Stimulated activated naive B cell treated with anti-CD40 and anti-IgM and Interleukin-4, amounts not matched to agents 10 μg/mL and 1 μg/mL and 100 μg/mL, for 72 hours (primary cell): Measurements from ENCODE around the gene CITED4.
"Not testable (repeated sequence)": the region's sequence is repeated elsewhere in the genome, so short reads cannot be mapped to it uniquely, and the experiment has no call there.

Source experiments
- ATAC-seq, 2 donors: fragments of 150-1000 bp; cut with Tn5 transposase; replicated peaks; 2 replicates each; pipeline ENCODE4 v1.10.0; 2021; ENCODE audit warnings: moderate library complexity in 1 of 2
- DNase-seq: peaks from one replicate; pipeline ENCODE4 v3.0.0; 2021
- H3K27ac Mint-ChIP-seq: one replicate; pipeline ENCODE4 v1.8.0; 2022; ENCODE audit warnings: mild to moderate bottlenecking, mixed read lengths
- H3K27me3 Mint-ChIP-seq, 2 donors: one replicate each; pipeline ENCODE4 v1.8.0; 2022; ENCODE audit warnings: mixed read lengths in 2 of 2
- H3K36me3 Mint-ChIP-seq, 2 donors: one replicate each; pipeline ENCODE4 v1.8.0; 2022; ENCODE audit warnings: mixed read lengths in 2 of 2, mild to moderate bottlenecking in 1 of 2
- H3K4me1 Mint-ChIP-seq, 2 donors: one replicate each; pipeline ENCODE4 v1.8.0; 2022; ENCODE audit warnings: mixed read lengths in 2 of 2, mild to moderate bottlenecking in 1 of 2
- H3K4me3 Mint-ChIP-seq, 2 donors: one replicate each; pipeline ENCODE4 v1.8.0; 2022; ENCODE audit warnings: mild to moderate bottlenecking in 2 of 2, mixed read lengths in 2 of 2, moderate library complexity in 1 of 2
- H3K9me3 Mint-ChIP-seq, 2 donors: one replicate each; pipeline ENCODE4 v1.8.0; 2022; ENCODE audit warnings: mixed read lengths in 2 of 2, mild to moderate bottlenecking in 1 of 2

CITED4 gene

GRCh38 chr1:40895601-40896000 is 33.4 kb upstream of the CITED4 start:
- Mint-ChIP-seq H3K27me3 (peaks cover 0 to 5% of the 10 kb centered on the region in 2 donors), H3K9me3 (peaks cover 19 to 23% of the 10 kb centered on the region in 2 donors), H3K36me3 (peaks cover 7 to 15% of the 10 kb centered on the region in 2 donors), H3K4me3 (no peak overlapping the region), H3K4me1 (peaks cover 10 to 14% of the 10 kb centered on the region in 2 donors), H3K27ac (no peak overlapping the region)
- no peak for ATAC-seq
- no peak for DNase-seq

- DNase-seq, H3K27me3 Mint-ChIP-seq, H3K4me3 Mint-ChIP-seq, ATAC-seq, H3K27ac Mint-ChIP-seq: not testable (repeated sequence)
- Mint-ChIP-seq H3K9me3 (peaks cover 19 to 23% of the 10 kb centered on the region in 2 donors), H3K36me3 (peaks cover 7 to 15% of the 10 kb centered on the region in 2 donors), H3K4me1 (peaks cover 10 to 14% of the 10 kb centered on the region in 2 donors)
Observed at GRCh38 chr1:40894858-40895257, 32.7 kb upstream of the CITED4 start.

GRCh38 chr1:40894455-40894854 is 32.3 kb upstream of the CITED4 start:
- DNase-seq (no peak), ATAC-seq (no peak)
- H3K9me3 Mint-ChIP-seq: peaks cover 19 to 23% of the 10 kb centered on the region in 2 donors
- H3K27me3 Mint-ChIP-seq: peaks cover 0 to 5% of the 10 kb centered on the region in 2 donors
- peaks cover 7 to 15% of the 10 kb centered on the region in 2 donors for H3K36me3 Mint-ChIP-seq
- no peak overlapping the region for H3K27ac Mint-ChIP-seq
- H3K4me1 Mint-ChIP-seq: peaks cover 10 to 14% of the 10 kb centered on the region in 2 donors
- H3K4me3 Mint-ChIP-seq: no peak overlapping the region

GRCh38 chr1:40893946-40894345 is 31.8 kb upstream of the CITED4 start:
- Mint-ChIP-seq H3K27ac (peak overlapping the region; percentile 43), H3K27me3 (peaks cover 2 to 5% of the 10 kb centered on the region in 2 donors), H3K4me3 (no peak overlapping the region), H3K4me1 (peaks cover 10 to 14% of the 10 kb centered on the region in 2 donors), H3K36me3 (peaks cover 7 to 15% of the 10 kb centered on the region in 2 donors), H3K9me3 (peaks cover 19 to 23% of the 10 kb centered on the region in 2 donors)
- ATAC-seq (no peak), DNase-seq (no peak)

- H3K4me1 Mint-ChIP-seq: peaks cover 0 to under 1% of the 10 kb centered on the region in 2 donors
- DNase-seq (no peak), ATAC-seq (no peak)
- no peak overlapping the region for H3K4me3 Mint-ChIP-seq
- peaks cover 7 to 11% of the 10 kb centered on the region in 2 donors for H3K36me3 Mint-ChIP-seq
- peaks cover 19 to 23% of the 10 kb centered on the region in 2 donors for H3K9me3 Mint-ChIP-seq
- no peak overlapping the region for H3K27ac Mint-ChIP-seq
- peaks cover 13 to 14% of the 10 kb centered on the region in 2 donors for H3K27me3 Mint-ChIP-seq
Observed at GRCh38 chr1:40892354-40892753, 30.2 kb upstream of the CITED4 start.

- Mint-ChIP-seq H3K4me3 (no peak overlapping the region), H3K27me3 (peaks cover 20 to 28% of the 10 kb centered on the region in 2 donors), H3K36me3 (peaks cover 5 to 11% of the 10 kb centered on the region in 2 donors), H3K9me3 (peaks cover 19 to 23% of the 10 kb centered on the region in 2 donors), H3K4me1 (no peaks in the 10 kb centered on the region), H3K27ac (no peak overlapping the region)
- DNase-seq (no peak), ATAC-seq (no peak)
Observed at GRCh38 chr1:40890771-40891170, 28.6 kb upstream of the CITED4 start.

GRCh38 chr1:40887652-40888051 is 25.5 kb upstream of the CITED4 start:
- ATAC-seq (no peak), DNase-seq (no peak)
- H3K36me3 Mint-ChIP-seq: peaks cover 0 to 1% of the 10 kb centered on the region in 2 donors
- no peak overlapping the region for H3K4me3 Mint-ChIP-seq
- H3K9me3 Mint-ChIP-seq: peaks cover 0 to 1% of the 10 kb centered on the region in 2 donors
- no peak overlapping the region for H3K27ac Mint-ChIP-seq
- H3K27me3 Mint-ChIP-seq: peaks cover 37 to 50% of the 10 kb centered on the region in 2 donors
- peaks cover 3 to 6% of the 10 kb centered on the region in 2 donors for H3K4me1 Mint-ChIP-seq

GRCh38 chr1:40887012-40887378 is 24.8 kb upstream of the CITED4 start:
- peaks cover 40 to 56% of the 10 kb centered on the region in 2 donors for H3K27me3 Mint-ChIP-seq
- H3K4me3 Mint-ChIP-seq: no peak overlapping the region
- DNase-seq: no peak

GRCh38 chr1:40886318-40887011 is 24.3 kb upstream of the CITED4 start:
- Mint-ChIP-seq H3K4me1 (peaks cover 3 to 6% of the 10 kb centered on the region in 2 donors), H3K36me3 (peaks cover 0 to 3% of the 10 kb centered on the region in 2 donors), H3K27ac (no peak overlapping the region), H3K9me3 (peaks cover 0 to 3% of the 10 kb centered on the region in 2 donors), H3K27me3 (peaks cover 40 to 59% of the 10 kb centered on the region in 2 donors), H3K4me3 (no peak overlapping the region)
- ATAC-seq (no peak), DNase-seq (no peak)

More at GRCh38 chr1:40887012-40887378, 24.8 kb upstream of the CITED4 start:
- H3K36me3 Mint-ChIP-seq: peaks cover 0 to 3% of the 10 kb centered on the region in 2 donors
- peaks cover 0 to 3% of the 10 kb centered on the region in 2 donors for H3K9me3 Mint-ChIP-seq
- H3K4me1 Mint-ChIP-seq: peaks cover 3 to 6% of the 10 kb centered on the region in 2 donors
- H3K27ac Mint-ChIP-seq: no peak overlapping the region
- ATAC-seq: no peak

- H3K27me3 Mint-ChIP-seq: peaks cover 44 to 75% of the 10 kb centered on the region in 2 donors
- peaks cover 0 to 3% of the 10 kb centered on the region in 2 donors for H3K9me3 Mint-ChIP-seq
- DNase-seq (no peak), ATAC-seq (peak; percentile 20 to 29)
- peaks cover 3 to 6% of the 10 kb centered on the region in 2 donors for H3K4me1 Mint-ChIP-seq
- peak overlapping the region; percentile 67 to 76 for H3K4me3 Mint-ChIP-seq
- peaks cover 0 to 3% of the 10 kb centered on the region in 2 donors for H3K36me3 Mint-ChIP-seq
- no peak overlapping the region for H3K27ac Mint-ChIP-seq
Observed at GRCh38 chr1:40884055-40884795, 22.1 kb upstream of the CITED4 start.

GRCh38 chr1:40880813-40881549 is 18.8 kb upstream of the CITED4 start:
- Mint-ChIP-seq H3K27me3 (peaks cover 31 to 60% of the 10 kb centered on the region in 2 donors), H3K4me1 (peaks cover 3 to 6% of the 10 kb centered on the region in 2 donors)

GRCh38 chr1:40879482-40880175 is 17.5 kb upstream of the CITED4 start:
- Mint-ChIP-seq H3K4me1 (peaks cover 3 to 6% of the 10 kb centered on the region in 2 donors), H3K27me3 (peaks cover 23 to 55% of the 10 kb centered on the region in 2 donors), H3K36me3 (peaks cover 4% of the 10 kb centered on the region in 2 donors), H3K9me3 (peaks cover 8% of the 10 kb centered on the region in 2 donors), H3K27ac (no peak overlapping the region), H3K4me3 (no peak overlapping the region)
- ATAC-seq (no peak), DNase-seq (no peak)

More at GRCh38 chr1:40880813-40881549, 18.8 kb upstream of the CITED4 start:
- Mint-ChIP-seq H3K27ac (no peak overlapping the region), H3K9me3 (peaks cover 4 to 5% of the 10 kb centered on the region in 2 donors), H3K36me3 (peaks cover under 1 to 4% of the 10 kb centered on the region in 2 donors), H3K4me3 (no peak overlapping the region)
- no peak for ATAC-seq
- no peak for DNase-seq

GRCh38 chr1:40878906-40879305 is 16.7 kb upstream of the CITED4 start:
- peaks cover 2 to 3% of the 10 kb centered on the region in 2 donors for H3K4me1 Mint-ChIP-seq
- H3K36me3 Mint-ChIP-seq: peaks cover 4% of the 10 kb centered on the region in 2 donors
- peaks cover 23 to 55% of the 10 kb centered on the region in 2 donors for H3K27me3 Mint-ChIP-seq
- no peak for DNase-seq
- H3K4me3 Mint-ChIP-seq: no peak overlapping the region
- H3K9me3 Mint-ChIP-seq: peaks cover 8% of the 10 kb centered on the region in 2 donors
- no peak for ATAC-seq
- H3K27ac Mint-ChIP-seq: no peak overlapping the region
